Measurements from ENCODE around the gene CD164.

CD164 gene

GRCh38 chr6:109383438-109383940 lies 1.2 kb upstream of the CD164 start:
- H3K4me3 ChIP-seq (ENCODE audit: low read depth in 1 of 2, low read length in 1 of 2): peak overlapping the region; percentile 91 to 92
- peak overlapping the region; percentile 95 for H3K27ac ChIP-seq
- no peaks in the 10 kb centered on the region for H3K36me3 ChIP-seq
- H3K9me3 ChIP-seq: no peaks in the 10 kb centered on the region
- H3K4me1 ChIP-seq (ENCODE audit: control insufficient read depth in 1 of 2, insufficient read depth in 1 of 2, low read depth in 1 of 2, low read length in 1 of 2): peaks cover 66 to 69% of the 10 kb centered on the region in 2 experiments
- H3K27me3 ChIP-seq: no peaks in the 10 kb centered on the region
- TF ChIP-seq CTCF (IDR thresholded peaks at IDR 0.05): no peak

- Histone ChIP-seq H3K36me3 (peaks cover 5% of the 10 kb centered on the region), H3K4me3 (ENCODE audit: low read depth in 1 of 2, low read length in 1 of 2) (peak overlapping the region; percentile 91 to 92), H3K27ac (peak overlapping the region; percentile 95), H3K4me1 (ENCODE audit: control insufficient read depth in 1 of 2, insufficient read depth in 1 of 2, low read depth in 1 of 2, low read length in 1 of 2) (peaks cover 66 to 69% of the 10 kb centered on the region in 2 experiments), H3K9me3 (no peaks in the 10 kb centered on the region), H3K27me3 (no peaks in the 10 kb centered on the region)
- TF ChIP-seq CTCF (IDR thresholded peaks at IDR 0.05): peak; percentile 65
Measured at GRCh38 chr6:109382576-109383437, 540 bp upstream of the CD164 start.

GRCh38 chr6:109381061-109381746 lies 1.1 kb downstream of the CD164 start:
- Histone ChIP-seq H3K4me1 (ENCODE audit: control insufficient read depth in 1 of 2, insufficient read depth in 1 of 2, low read depth in 1 of 2, low read length in 1 of 2) (peaks cover 73% of the 10 kb centered on the region in 2 experiments), H3K36me3 (peaks cover 20% of the 10 kb centered on the region)

GRCh38 chr6:109379711-109380110 lies 2.6 kb downstream of the CD164 start:
- Histone ChIP-seq H3K36me3 (peaks cover 28% of the 10 kb centered on the region), H3K27me3 (no peaks in the 10 kb centered on the region), H3K4me1 (ENCODE audit: control insufficient read depth in 1 of 2, insufficient read depth in 1 of 2, low read depth in 1 of 2, low read length in 1 of 2) (peaks cover 62 to 65% of the 10 kb centered on the region in 2 experiments), H3K9me3 (no peaks in the 10 kb centered on the region), H3K27ac (peak overlapping the region; percentile 95), H3K4me3 (ENCODE audit: low read depth in 1 of 2, low read length in 1 of 2) (peak overlapping the region; percentile 91 to 92)
- no peak for TF ChIP-seq CTCF (IDR thresholded peaks at IDR 0.05)

More at GRCh38 chr6:109381061-109381746, 1.1 kb downstream of the CD164 start:
- Histone ChIP-seq H3K9me3 (no peaks in the 10 kb centered on the region), H3K27ac (peak overlapping the region; percentile 95), H3K27me3 (no peaks in the 10 kb centered on the region), H3K4me3 (ENCODE audit: low read depth in 1 of 2, low read length in 1 of 2) (peak overlapping the region; percentile 91 to 92)
- no peak for TF ChIP-seq CTCF (IDR thresholded peaks at IDR 0.05)

GRCh38 chr6:109377717-109378116 lies 4.5 kb downstream of the CD164 start:
- Histone ChIP-seq H3K4me1 (ENCODE audit: control insufficient read depth in 1 of 2, insufficient read depth in 1 of 2, low read depth in 1 of 2, low read length in 1 of 2) (peaks cover 64 to 70% of the 10 kb centered on the region in 2 experiments), H3K36me3 (peaks cover 43% of the 10 kb centered on the region), H3K9me3 (no peaks in the 10 kb centered on the region), H3K27ac (peak overlapping the region; percentile 95), H3K27me3 (no peaks in the 10 kb centered on the region), H3K4me3 (ENCODE audit: low read depth in 1 of 2, low read length in 1 of 2) (peak overlapping the region in 1 of 2 experiments; percentile 22)
- no peak for TF ChIP-seq CTCF (IDR thresholded peaks at IDR 0.05)

Measured in neutrophil (primary cell).